ENCODE results near the gene HDGFL1.

DNA sequence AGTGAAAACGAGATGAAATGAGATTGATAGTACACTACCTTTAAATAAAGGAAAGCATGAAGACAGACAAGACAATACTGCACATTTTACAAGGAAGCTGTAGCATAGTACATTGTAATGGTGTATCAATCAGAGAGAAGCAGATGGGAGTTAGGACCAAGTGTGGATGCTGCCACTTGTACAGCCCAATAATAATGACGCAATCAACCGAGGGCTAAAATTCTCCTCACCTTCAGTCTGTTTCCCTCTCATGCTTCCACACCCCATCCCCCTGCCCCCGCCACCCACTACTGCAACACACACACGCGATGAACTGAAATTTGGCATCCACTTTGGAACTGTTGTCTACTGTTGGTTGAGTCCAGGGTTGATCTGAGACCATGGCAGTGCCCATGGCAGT is 12.4 kb upstream of the HDGFL1 start:
- TF ChIP-seq, protein P1, sequence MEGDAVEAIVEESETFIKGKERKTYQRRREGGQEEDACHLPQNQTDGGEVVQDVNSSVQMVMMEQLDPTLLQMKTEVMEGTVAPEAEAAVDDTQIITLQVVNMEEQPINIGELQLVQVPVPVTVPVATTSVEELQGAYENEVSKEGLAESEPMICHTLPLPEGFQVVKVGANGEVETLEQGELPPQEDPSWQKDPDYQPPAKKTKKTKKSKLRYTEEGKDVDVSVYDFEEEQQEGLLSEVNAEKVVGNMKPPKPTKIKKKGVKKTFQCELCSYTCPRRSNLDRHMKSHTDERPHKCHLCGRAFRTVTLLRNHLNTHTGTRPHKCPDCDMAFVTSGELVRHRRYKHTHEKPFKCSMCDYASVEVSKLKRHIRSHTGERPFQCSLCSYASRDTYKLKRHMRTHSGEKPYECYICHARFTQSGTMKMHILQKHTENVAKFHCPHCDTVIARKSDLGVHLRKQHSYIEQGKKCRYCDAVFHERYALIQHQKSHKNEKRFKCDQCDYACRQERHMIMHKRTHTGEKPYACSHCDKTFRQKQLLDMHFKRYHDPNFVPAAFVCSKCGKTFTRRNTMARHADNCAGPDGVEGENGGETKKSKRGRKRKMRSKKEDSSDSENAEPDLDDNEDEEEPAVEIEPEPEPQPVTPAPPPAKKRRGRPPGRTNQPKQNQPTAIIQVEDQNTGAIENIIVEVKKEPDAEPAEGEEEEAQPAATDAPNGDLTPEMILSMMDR (IDR thresholded peaks at IDR 0.05), result no peak
- TF ChIP-seq FOXJ3 (CRISPR knock-in tag; IDR thresholded peaks at IDR 0.05; ENCODE audit: borderline replicate concordance) (no peak), JUN (CRISPR knock-in tag; IDR thresholded peaks at IDR 0.05) (no peak), NR3C1 (CRISPR knock-in tag; conservative IDR thresholded peaks at IDR 0.05; ENCODE audit: low read depth) (no peak), MYBL2 (CRISPR knock-in tag; IDR thresholded peaks at IDR 0.05) (no peak), HMGA2 (CRISPR knock-in tag; IDR thresholded peaks at IDR 0.05) (no peak), ZNF317 (CRISPR knock-in tag; IDR thresholded peaks at IDR 0.05; ENCODE audit: borderline replicate concordance, low read depth) (no peak), SP1 (CRISPR knock-in tag; conservative IDR thresholded peaks at IDR 0.05) (no peak), EMX1 (CRISPR knock-in tag; IDR thresholded peaks at IDR 0.05) (no peak), RELA (CRISPR knock-in tag; IDR thresholded peaks at IDR 0.05; ENCODE audit: borderline replicate concordance) (no peak)
- TF ChIP-seq, protein P2, sequence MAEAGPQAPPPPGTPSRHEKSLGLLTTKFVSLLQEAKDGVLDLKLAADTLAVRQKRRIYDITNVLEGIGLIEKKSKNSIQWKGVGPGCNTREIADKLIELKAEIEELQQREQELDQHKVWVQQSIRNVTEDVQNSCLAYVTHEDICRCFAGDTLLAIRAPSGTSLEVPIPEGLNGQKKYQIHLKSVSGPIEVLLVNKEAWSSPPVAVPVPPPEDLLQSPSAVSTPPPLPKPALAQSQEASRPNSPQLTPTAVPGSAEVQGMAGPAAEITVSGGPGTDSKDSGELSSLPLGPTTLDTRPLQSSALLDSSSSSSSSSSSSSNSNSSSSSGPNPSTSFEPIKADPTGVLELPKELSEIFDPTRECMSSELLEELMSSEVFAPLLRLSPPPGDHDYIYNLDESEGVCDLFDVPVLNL (CRISPR knock-in tag; IDR thresholded peaks at IDR 0.05; ENCODE audit: borderline replicate concordance, low read depth), result no peak
- TF ChIP-seq, protein P3, sequence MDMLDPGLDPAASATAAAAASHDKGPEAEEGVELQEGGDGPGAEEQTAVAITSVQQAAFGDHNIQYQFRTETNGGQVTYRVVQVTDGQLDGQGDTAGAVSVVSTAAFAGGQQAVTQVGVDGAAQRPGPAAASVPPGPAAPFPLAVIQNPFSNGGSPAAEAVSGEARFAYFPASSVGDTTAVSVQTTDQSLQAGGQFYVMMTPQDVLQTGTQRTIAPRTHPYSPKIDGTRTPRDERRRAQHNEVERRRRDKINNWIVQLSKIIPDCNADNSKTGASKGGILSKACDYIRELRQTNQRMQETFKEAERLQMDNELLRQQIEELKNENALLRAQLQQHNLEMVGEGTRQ (CRISPR knock-in tag; IDR thresholded peaks at IDR 0.05), result no peak
